Spinal cord (tissue), 10 donors: ENCODE results near the gene NVL. TPM values are rescaled to one million over a fixed set of nuclear protein-coding genes. Genes with fewer than 3 reads are reported as not detected.

Experiments used
- DNase-seq, 6 donors: peaks; one replicate each; pipeline versions ENCODE4 v3.0.0 to v3.0.0-alpha.2; 2013 to 2015; ENCODE audit warnings: low spot score in 6 of 6, low read depth in 4 of 6
- H3K27ac ChIP-seq: one replicate; pipeline ENCODE4 v1.5.1; 2013; ENCODE audit warnings: low read depth, low read length, control low read depth
- H3K27me3 ChIP-seq: one replicate; pipeline ENCODE4 v1.6.1; 2013; ENCODE audit warnings: low read length; ENCODE audit not compliant: control insufficient read depth, insufficient read depth
- H3K36me3 ChIP-seq: one replicate; pipeline ENCODE4 v1.6.1; 2013; ENCODE audit warnings: low read length; ENCODE audit not compliant: control insufficient read depth, insufficient read depth
- H3K4me1 ChIP-seq: one replicate; pipeline ENCODE4 v1.6.1; 2013; ENCODE audit warnings: low read length; ENCODE audit not compliant: control insufficient read depth, insufficient read depth
- H3K4me3 ChIP-seq: one replicate; pipeline ENCODE4 v1.5.1; 2013; ENCODE audit warnings: low read depth, low read length, control low read depth
- H3K9me3 ChIP-seq: one replicate; pipeline ENCODE4 v1.6.1; 2013; ENCODE audit warnings: low read length; ENCODE audit not compliant: control insufficient read depth, insufficient read depth
- WGBS: methylation state at CpG from one replicate; pipeline ENCODE4 v1.1.5; 2013; ENCODE audit warnings: missing lambda C conversion rate; ENCODE audit not compliant: insufficient coverage; 5-methylcytosine and 5-hydroxymethylcytosine counted together
- polyA plus RNA-seq, 2 donors: library from polyadenylated mRNA; unstranded; fragments of 120-200 nt; gene quantifications; one replicate each; pipeline ENCODE4 v1.2.1, GENCODE V29; 2013; ENCODE audit not compliant: insufficient read length in 2 of 2
- total RNA-seq, 2 donors: library from RNA; depleted of rRNA in 1 of 2; stranded (reverse); fragments of 120-200 nt in 1 of 2; fragments of >200 nt in 1 of 2; gene quantifications; one replicate each; pipeline versions ENCODE4 v1.2.3 to v1.2.4, GENCODE V29; 2013 to 2014
- donor health status: healthy.

Gene NVL
- total and polyA plus RNA-seq, 4 donors = 29.6 to 33.9 (median 31.4) TPM

DNA sequence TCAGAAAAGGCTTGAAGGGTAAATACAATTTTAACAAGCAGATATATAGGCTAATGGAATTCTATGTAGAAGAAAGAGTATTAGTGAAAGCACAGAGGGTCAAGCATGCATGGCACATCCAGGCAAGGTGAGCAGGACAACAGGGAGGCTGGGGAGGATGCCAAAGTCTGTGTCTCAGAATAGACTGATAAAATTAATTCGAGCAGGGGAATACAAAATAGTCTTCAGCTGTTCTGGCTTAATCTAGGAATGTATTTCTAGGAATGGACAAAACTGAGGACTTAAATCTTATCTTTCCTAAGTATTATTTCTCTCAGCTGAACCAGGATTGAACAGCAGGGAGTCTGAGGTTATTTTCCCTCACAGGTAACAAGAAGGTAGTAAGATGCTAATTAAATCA lies 35.2 kb downstream of the NVL start:
- Histone ChIP-seq H3K4me1 (no peaks in the 10 kb centered on the region), H3K27ac (no peak overlapping the region), H3K9me3 (no peaks in the 10 kb centered on the region), H3K36me3 (peaks cover 40% of the 10 kb centered on the region), H3K27me3 (no peaks in the 10 kb centered on the region), H3K4me3 (no peak overlapping the region)
- no peak for DNase-seq
- WGBS = no CpG with 5 or more reads among the region's 1 CpG

DNA sequence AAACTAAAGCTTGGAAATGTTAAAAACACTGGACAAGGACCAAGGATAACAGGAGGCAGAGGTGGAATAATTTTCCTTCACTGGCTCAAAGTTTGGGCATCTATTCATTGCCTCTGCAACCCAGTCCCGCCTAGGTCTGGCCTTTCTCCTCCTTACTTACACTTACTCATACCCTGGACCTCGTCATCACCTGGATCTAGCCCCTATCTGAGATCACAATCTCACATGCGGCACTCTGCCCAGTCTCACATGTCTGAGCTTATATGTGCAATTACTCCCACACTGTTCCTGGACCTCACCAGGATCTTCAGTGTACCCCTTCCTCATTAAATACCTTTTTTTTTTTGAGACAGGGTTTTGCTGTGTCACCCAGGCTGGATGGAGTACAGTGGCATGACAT lies 37.6 kb downstream of the NVL start:
- H3K27ac ChIP-seq = no peak overlapping the region
- no peak overlapping the region for H3K4me3 ChIP-seq
- no peaks in the 10 kb centered on the region for H3K9me3 ChIP-seq
- no peak for DNase-seq
- no peaks in the 10 kb centered on the region for H3K4me1 ChIP-seq
- 91% methylated on average over 3 of the region's 3 CpGs for WGBS
- no peaks in the 10 kb centered on the region for H3K27me3 ChIP-seq
- H3K36me3 ChIP-seq = peaks cover 35% of the 10 kb centered on the region

DNA sequence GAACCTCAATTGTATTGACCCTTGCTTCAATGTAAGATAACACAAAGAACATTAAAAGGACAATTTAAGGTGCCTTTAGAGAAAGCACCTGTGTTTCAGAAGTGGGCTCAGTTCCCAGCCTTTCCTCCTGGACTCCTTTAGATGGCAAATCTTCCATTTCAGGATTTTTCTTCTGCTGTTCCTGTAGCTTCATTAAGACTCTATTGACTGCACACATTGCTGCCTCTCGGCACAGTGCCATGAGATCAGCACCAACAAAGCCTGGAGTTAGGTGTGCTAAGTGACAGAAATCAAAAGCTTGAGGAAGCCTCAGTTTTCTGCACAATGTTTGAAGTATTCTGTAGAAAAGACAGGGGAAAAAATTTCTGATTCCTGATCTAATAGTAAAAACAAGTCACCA lies 40.6 kb downstream of the NVL start:
- no peaks in the 10 kb centered on the region for H3K4me1 ChIP-seq
- H3K9me3 ChIP-seq = no peaks in the 10 kb centered on the region
- peaks cover 26% of the 10 kb centered on the region for H3K36me3 ChIP-seq
- DNase-seq = peak in 2 of 6 donors; percentile 49 to 78
- no peaks in the 10 kb centered on the region for H3K27me3 ChIP-seq
- no CpG with 5 or more reads among the region's 1 CpG for WGBS
- no peak overlapping the region for H3K27ac ChIP-seq
- H3K4me3 ChIP-seq = no peak overlapping the region

DNA sequence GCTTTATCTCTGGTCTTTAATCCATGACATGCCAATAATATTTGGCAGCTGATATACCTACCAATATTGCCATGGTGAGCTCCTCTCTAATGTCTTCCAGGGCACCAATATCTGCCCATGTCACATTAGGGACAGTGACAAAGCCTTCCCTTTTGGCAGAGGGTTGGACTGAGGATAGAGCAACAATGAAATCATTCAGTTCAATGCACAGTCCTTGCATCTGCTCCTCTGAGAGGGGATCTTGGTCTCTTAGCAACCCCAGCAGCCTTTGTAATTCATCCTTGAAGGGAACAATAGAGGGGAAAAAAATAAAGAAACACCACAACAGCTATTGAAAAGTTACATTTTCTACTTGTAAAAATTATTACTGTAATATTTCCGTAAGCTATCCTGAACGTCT lies 42.3 kb downstream of the NVL start:
- Histone ChIP-seq H3K36me3 (peaks cover 20% of the 10 kb centered on the region), H3K27me3 (no peaks in the 10 kb centered on the region), H3K9me3 (no peaks in the 10 kb centered on the region), H3K4me1 (no peaks in the 10 kb centered on the region), H3K4me3 (no peak overlapping the region), H3K27ac (no peak overlapping the region)
- WGBS = no CpG with 5 or more reads among the region's 2 CpGs
- peak; percentile 33 to 83 (median 54) for DNase-seq

DNA sequence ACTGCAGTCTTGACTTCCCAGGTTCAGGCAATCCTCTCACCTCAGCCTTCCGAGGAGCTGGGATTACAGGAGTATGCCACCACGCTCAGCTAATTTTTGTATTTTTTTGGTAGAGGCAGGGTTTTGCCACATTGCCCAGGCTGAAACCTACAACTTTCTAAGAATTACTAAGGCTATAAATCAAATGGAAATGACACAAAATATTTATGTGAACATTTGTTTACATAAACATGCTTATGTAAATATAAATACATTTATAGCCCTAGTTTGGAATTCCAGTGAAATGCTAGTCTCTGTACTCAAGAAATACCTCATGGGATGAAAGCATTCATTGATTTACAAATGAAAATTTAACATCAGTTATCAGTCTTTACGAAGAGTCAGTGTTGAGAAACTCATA lies 47.8 kb downstream of the NVL start:
- peaks cover 24% of the 10 kb centered on the region for H3K36me3 ChIP-seq
- no peak for DNase-seq
- H3K27ac ChIP-seq = no peak overlapping the region
- no peaks in the 10 kb centered on the region for H3K27me3 ChIP-seq
- no peak overlapping the region for H3K4me3 ChIP-seq
- no peaks in the 10 kb centered on the region for H3K9me3 ChIP-seq
- WGBS = no CpG with 5 or more reads among the region's 3 CpGs
- no peaks in the 10 kb centered on the region for H3K4me1 ChIP-seq

DNA sequence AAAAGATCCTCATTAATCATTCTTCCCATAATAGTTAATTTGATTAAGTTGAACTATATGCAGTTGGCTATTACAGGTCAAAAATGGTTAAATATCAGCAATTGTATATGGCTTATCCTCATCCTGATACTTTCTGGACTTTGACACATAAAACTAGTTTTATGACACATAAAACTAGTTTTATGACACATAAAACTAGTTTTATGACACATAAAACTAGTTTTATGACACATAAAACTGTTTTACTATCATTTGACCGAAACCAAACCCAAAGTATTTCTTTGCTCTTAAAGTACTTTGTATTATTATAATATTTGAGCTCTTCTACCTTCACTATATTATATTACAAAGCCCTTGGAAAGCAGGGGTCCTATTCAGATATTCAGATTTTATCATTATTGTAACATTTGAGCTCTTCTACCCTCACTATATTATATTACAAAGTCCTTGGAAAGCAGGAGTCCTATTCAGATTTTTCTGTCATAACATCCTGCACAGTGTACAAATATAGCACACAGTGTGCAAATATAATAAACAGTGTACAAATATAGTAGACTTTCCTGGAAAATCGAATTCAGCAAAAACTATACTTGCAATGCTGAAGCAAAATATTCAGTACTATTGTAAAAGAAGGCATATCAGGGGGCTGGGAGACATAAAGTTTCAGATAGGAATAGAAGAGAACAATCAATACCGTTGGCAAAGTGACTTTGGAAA lies 53.0 kb downstream of the NVL start:
- H3K27ac ChIP-seq = no peak overlapping the region
- H3K27me3 ChIP-seq = no peaks in the 10 kb centered on the region
- no peak overlapping the region for H3K4me3 ChIP-seq
- no CpG with 5 or more reads among the region's 3 CpGs for WGBS
- H3K4me1 ChIP-seq = no peaks in the 10 kb centered on the region
- peaks cover 19% of the 10 kb centered on the region for H3K36me3 ChIP-seq
- no peak for DNase-seq
- H3K9me3 ChIP-seq = no peaks in the 10 kb centered on the region

DNA sequence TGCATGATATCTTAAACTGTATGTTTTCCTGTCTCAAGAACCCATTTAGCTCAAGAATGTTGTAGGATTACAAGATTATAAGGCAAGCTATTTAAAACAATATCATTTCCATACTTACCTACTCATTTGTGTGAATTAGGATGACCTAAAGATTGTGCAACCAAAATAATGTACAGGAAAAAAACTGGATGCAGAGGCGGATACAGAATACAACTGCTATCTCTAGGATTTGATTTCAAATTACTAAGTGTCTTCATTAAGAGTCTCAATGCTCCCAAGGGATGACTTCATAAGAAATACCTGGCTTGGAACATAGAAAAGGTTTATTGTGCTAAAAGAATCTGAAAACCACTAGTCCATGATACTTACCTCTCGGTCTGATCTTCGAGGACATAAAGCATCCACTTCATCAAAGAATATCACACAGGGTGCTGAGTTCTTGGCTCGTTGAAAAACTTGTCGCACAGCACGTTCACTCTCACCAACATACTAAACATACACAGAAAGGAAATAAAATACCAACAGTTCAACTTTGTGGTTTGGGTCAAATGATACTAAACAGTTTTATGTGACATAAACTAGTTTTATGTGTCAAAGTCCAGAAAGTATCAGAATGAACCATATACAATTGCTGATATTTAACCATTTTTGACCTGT lies 54.9 kb downstream of the NVL start:
- no peak overlapping the region for H3K27ac ChIP-seq
- WGBS = 92% methylated on average over 3 of the region's 6 CpGs
- no peaks in the 10 kb centered on the region for H3K4me1 ChIP-seq
- no peaks in the 10 kb centered on the region for H3K27me3 ChIP-seq
- no peaks in the 10 kb centered on the region for H3K9me3 ChIP-seq
- DNase-seq = no peak
- no peak overlapping the region for H3K4me3 ChIP-seq
- peaks cover 13% of the 10 kb centered on the region for H3K36me3 ChIP-seq

DNA sequence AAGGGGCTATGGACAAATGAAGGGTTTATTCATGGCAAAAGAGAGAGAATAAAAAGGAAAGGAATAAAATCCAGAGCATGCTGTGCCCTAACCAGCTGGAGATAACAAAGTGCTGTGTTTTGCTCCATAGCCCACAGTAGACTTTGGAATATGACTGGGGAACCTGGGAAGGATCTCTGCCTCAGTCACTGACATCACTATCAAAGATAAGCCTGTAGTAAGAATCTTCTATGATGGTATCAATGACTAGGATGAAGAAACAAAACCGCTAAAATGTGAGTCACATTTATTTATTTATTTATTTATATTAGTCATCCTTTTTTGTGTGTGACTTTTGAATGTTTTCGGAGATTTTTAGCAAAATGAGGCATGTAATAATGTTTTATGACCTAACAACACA lies 56.3 kb downstream of the NVL start:
- no CpG with 5 or more reads among the region's 2 CpGs for WGBS
- Histone ChIP-seq H3K27me3 (no peaks in the 10 kb centered on the region), H3K4me3 (no peak overlapping the region), H3K4me1 (no peaks in the 10 kb centered on the region), H3K9me3 (no peaks in the 10 kb centered on the region), H3K27ac (no peak overlapping the region), H3K36me3 (peaks cover 20% of the 10 kb centered on the region)
- DNase-seq = no peak

DNA sequence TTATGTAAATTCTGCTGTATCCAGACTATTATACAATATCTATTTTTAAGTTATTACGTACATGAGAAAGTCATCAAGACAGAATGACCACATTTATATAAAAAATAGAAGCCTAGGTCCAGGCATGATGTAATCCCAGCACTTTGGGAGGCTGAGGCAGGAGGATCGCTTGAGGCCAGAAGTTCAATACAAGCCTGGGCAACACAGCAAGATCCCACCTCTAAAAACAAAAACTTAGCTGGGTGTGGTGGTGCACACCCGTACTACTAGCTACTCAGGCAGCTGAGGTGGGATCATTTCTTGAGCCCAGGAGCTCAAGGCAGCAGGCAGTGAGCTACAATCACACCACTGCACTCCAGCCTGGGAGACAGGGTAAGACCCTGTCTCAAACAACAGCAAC lies 58.9 kb downstream of the NVL start:
- no peaks in the 10 kb centered on the region for H3K9me3 ChIP-seq
- H3K4me1 ChIP-seq = no peaks in the 10 kb centered on the region
- H3K4me3 ChIP-seq = no peak overlapping the region
- no peaks in the 10 kb centered on the region for H3K27me3 ChIP-seq
- no peak for DNase-seq
- 100% methylated on average over 1 of the region's 3 CpGs for WGBS
- no peak overlapping the region for H3K27ac ChIP-seq
- H3K36me3 ChIP-seq = peaks cover 22% of the 10 kb centered on the region

DNA sequence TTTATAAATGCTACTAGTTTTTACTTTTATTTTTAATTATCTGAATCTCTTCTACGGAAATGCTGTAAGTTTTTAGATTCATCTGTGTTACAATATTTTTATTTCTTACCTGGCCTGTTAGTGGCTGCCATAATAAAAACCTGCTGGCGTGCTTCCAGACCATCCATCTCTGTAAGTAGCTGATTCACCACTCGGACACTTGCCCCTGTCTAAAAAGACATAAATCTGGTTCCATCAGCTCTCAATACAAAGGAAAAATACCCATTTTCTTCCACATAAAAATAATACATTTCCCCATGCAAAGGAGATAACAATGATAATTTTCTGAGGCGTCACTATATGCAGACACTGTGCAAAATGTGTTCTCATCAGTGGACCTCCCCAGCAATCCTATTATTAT lies 62.0 kb downstream of the NVL start:
- peaks cover 23% of the 10 kb centered on the region for H3K36me3 ChIP-seq
- H3K27me3 ChIP-seq = no peaks in the 10 kb centered on the region
- H3K4me1 ChIP-seq = no peaks in the 10 kb centered on the region
- no peak overlapping the region for H3K27ac ChIP-seq
- WGBS = 67% methylated on average over 2 of the region's 4 CpGs
- H3K4me3 ChIP-seq = no peak overlapping the region
- no peak for DNase-seq
- H3K9me3 ChIP-seq = no peaks in the 10 kb centered on the region
